Activated CD8-positive, alpha-beta memory T cell treated with anti-CD3 and anti-CD28 coated beads, Interleukin-2, amount 10 ng/mL, durations not matched to agents 7 days and 5 days (primary cell): ENCODE results near the gene DCTD. TPM values are rescaled to one million over a fixed set of nuclear protein-coding genes. Genes with fewer than 3 reads are reported as not detected.
A peak's percentile ranks its signal among the peaks of the same experiment; 100 is the strongest.
"Not testable (repeated sequence)": the region's sequence is repeated elsewhere in the genome, so short reads cannot be mapped to it uniquely, and the experiment has no call there.

Source experiments
- ATAC-seq: fragments of 150-1000 bp; cut with Tn5 transposase; one replicate; pipeline ENCODE4 v1.10.0; 2021; ENCODE audit warnings: moderate library complexity
- CTCF ChIA-PET: fragments of 350-600 bp; sonication (Branson Sonifier 250); formaldehyde crosslinking; loops from one replicate; lab custom pipeline; 2021; ENCODE audit warnings: antibody characterized with exemption; lab: Charles Lee
- DNase-seq: peaks from one replicate; pipeline ENCODE4 v3.0.0-alpha.2; 2020
- H3K27ac Mint-ChIP-seq: one replicate; pipeline ENCODE4 v1.8.0; 2021; ENCODE audit warnings: mild to moderate bottlenecking, mixed read lengths
- H3K27me3 Mint-ChIP-seq: one replicate; pipeline ENCODE4 v1.8.0; 2021; ENCODE audit warnings: mixed read lengths
- H3K36me3 Mint-ChIP-seq: one replicate; pipeline ENCODE4 v1.8.0; 2021; ENCODE audit warnings: mild to moderate bottlenecking, mixed read lengths
- H3K4me1 Mint-ChIP-seq: one replicate; pipeline ENCODE4 v1.8.0; 2021; ENCODE audit warnings: mixed read lengths
- H3K4me3 Mint-ChIP-seq: one replicate; pipeline ENCODE4 v1.8.0; 2021; ENCODE audit warnings: mild to moderate bottlenecking, moderate library complexity, mixed read lengths
- H3K9me3 Mint-ChIP-seq: one replicate; pipeline ENCODE4 v1.8.0; 2022; ENCODE audit warnings: low read depth, mixed read lengths
- total RNA-seq, 2 experiments: library from RNA; stranded (reverse); gene quantifications; one replicate each; pipeline ENCODE4 v1.2.3, GENCODE V29; 2021

The DCTD gene
- total RNA-seq, 2 experiments from 2014 or later: 66.6 to 85.1 TPM

DNA sequence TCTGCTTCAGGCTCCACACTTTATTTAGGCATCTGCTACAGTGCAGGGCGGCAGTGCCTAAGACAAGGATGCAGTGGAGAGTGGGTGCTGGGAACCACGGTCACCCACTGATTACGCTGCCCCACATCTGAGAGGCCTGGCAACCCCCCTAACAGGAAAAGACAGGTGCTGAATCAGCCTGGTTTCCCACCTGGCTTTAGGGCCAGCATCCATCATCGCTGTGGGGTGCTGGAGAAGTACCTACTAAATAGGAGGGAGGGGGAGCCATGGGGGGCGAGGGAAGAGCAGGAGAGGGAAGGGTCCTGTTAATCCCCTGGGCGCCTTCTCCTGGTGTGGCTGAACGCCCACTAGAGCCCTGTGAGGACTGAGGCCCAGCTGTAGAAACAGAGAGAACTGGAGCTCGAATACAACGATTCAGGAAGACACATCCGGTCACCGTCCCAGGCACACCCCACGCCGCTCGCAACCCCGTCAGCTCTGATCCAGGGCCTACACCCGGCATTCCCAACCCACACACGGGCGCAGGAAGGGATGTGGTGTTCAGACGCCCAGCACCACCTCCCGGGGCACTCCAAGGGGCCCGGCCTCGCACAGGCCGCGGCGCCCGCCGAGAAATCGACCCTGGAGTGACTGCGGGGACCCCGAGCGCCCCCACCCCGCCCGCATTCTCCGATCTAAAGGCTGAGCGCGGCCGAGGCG is 554 bp downstream of the DCTD start:
- CTCF ChIA-PET: interaction anchor here (0.9 kb wide), 1 partner anchor 10 kb away, joined by 3 read pairs; no protein-coding TSS in a partner anchor
- Mint-ChIP-seq H3K4me1 (peaks cover 49% of the 10 kb centered on the region), H3K27ac (peak overlapping the region; percentile 92), H3K27me3 (no peaks in the 10 kb centered on the region), H3K36me3 (peaks cover 25% of the 10 kb centered on the region), H3K9me3 (no peaks in the 10 kb centered on the region), H3K4me3 (peak overlapping the region; percentile 79)
- DNase-seq (peak; percentile 50), ATAC-seq (peak; percentile 7)

DNA sequence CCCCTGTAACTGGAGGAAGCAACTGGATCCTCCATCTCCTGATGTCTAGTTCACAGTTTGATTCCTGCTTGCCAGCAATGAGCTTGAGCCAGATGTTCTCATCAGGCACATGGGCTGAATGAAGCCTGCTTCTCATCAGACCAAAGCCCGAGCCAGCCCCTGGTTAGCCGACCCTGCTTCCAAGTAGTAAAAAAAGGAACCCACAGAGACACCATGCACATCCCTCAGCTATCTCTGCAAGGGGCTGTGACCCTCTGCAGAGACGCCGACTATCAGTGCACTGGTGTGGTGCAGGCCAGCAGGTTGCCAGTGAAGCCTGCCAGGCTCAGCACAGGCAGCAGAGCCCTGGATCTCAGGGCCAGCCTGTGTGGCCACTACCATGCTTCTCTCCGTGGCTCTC is 2.8 kb downstream of the DCTD start:
- CTCF ChIA-PET: no interaction called here
- no peak overlapping the region for H3K4me3 Mint-ChIP-seq
- peaks cover 35% of the 10 kb centered on the region for H3K36me3 Mint-ChIP-seq
- H3K27me3 Mint-ChIP-seq: no peaks in the 10 kb centered on the region
- H3K27ac Mint-ChIP-seq: no peak overlapping the region
- no peak for DNase-seq
- H3K4me1 Mint-ChIP-seq: peaks cover 42% of the 10 kb centered on the region
- no peaks in the 10 kb centered on the region for H3K9me3 Mint-ChIP-seq
- ATAC-seq: no peak

DNA sequence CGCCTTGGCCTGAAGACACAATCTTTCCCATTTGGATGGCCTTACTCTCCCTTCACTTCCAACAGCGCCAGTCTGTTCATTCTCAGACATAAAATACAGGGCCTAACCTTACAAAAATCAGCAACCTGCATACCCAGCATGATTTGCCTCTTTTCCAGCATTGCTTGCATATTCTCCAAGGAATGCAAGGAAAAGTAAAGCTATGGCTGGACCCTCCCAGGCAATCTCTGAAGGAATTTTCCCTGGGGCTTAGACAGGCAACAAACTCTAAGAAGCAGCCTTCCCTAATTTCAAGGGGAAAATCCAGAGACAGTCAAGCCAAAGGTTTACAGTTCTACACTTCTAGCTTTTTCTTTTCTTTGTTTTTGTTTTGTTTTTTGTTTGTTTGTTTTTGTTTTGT is 3.6 kb downstream of the DCTD start:
- no peak for DNase-seq
- Mint-ChIP-seq H3K9me3 (no peaks in the 10 kb centered on the region), H3K27ac (no peak overlapping the region), H3K4me3 (no peak overlapping the region), H3K27me3 (no peaks in the 10 kb centered on the region), H3K4me1 (peaks cover 35% of the 10 kb centered on the region), H3K36me3 (peaks cover 35% of the 10 kb centered on the region)
- CTCF ChIA-PET: no interaction called here
- ATAC-seq: no peak

- no peak overlapping the region for H3K27ac Mint-ChIP-seq
Measured at GRCh38 chr4:182913036-182913435, 4.2 kb downstream of the DCTD start.

GRCh38 chr4:182908124-182908523 is 9.1 kb downstream of the DCTD start:
- ATAC-seq (no peak), DNase-seq (no peak)
- Mint-ChIP-seq H3K36me3 (peaks cover 30% of the 10 kb centered on the region), H3K4me1 (peaks cover 11% of the 10 kb centered on the region), H3K9me3 (no peaks in the 10 kb centered on the region), H3K4me3 (no peak overlapping the region), H3K27me3 (no peaks in the 10 kb centered on the region), H3K27ac (no peak overlapping the region)
- CTCF ChIA-PET: interaction anchor here (1.0 to 1.7 kb wide), 4 partner anchors 10 to 17 kb away, joined by 3 to 5 read pairs (median 4); no protein-coding TSS in a partner anchor

More at GRCh38 chr4:182913036-182913435, 4.2 kb downstream of the DCTD start:
- peaks cover 29% of the 10 kb centered on the region for H3K4me1 Mint-ChIP-seq
- H3K27me3 Mint-ChIP-seq: no peaks in the 10 kb centered on the region
- no peak for DNase-seq
- CTCF ChIA-PET: no interaction called here
- peaks cover 37% of the 10 kb centered on the region for H3K36me3 Mint-ChIP-seq
- no peaks in the 10 kb centered on the region for H3K9me3 Mint-ChIP-seq
- no peak for ATAC-seq
- no peak overlapping the region for H3K4me3 Mint-ChIP-seq

GRCh38 chr4:182907396-182907795 is 9.8 kb downstream of the DCTD start:
- H3K36me3 Mint-ChIP-seq: peaks cover 24% of the 10 kb centered on the region
- H3K27ac Mint-ChIP-seq: no peak overlapping the region
- H3K27me3 Mint-ChIP-seq: no peaks in the 10 kb centered on the region
- CTCF ChIA-PET: interaction anchor here (1.0 kb wide), 1 partner anchor 18 kb away, joined by 4 read pairs; no protein-coding TSS in a partner anchor
- peaks cover 4% of the 10 kb centered on the region for H3K4me1 Mint-ChIP-seq
- no peak overlapping the region for H3K4me3 Mint-ChIP-seq
- DNase-seq (no peak), ATAC-seq (no peak)
- no peaks in the 10 kb centered on the region for H3K9me3 Mint-ChIP-seq

GRCh38 chr4:182906786-182907185 is 10.4 kb downstream of the DCTD start:
- H3K36me3 Mint-ChIP-seq: peaks cover 22% of the 10 kb centered on the region
- no peak for ATAC-seq
- H3K9me3 Mint-ChIP-seq: no peaks in the 10 kb centered on the region
- H3K4me3 Mint-ChIP-seq: no peak overlapping the region
- no peak overlapping the region for H3K27ac Mint-ChIP-seq
- no peaks in the 10 kb centered on the region for H3K4me1 Mint-ChIP-seq
- CTCF ChIA-PET: no interaction called here
- H3K27me3 Mint-ChIP-seq: no peaks in the 10 kb centered on the region
- no peak for DNase-seq

DNA sequence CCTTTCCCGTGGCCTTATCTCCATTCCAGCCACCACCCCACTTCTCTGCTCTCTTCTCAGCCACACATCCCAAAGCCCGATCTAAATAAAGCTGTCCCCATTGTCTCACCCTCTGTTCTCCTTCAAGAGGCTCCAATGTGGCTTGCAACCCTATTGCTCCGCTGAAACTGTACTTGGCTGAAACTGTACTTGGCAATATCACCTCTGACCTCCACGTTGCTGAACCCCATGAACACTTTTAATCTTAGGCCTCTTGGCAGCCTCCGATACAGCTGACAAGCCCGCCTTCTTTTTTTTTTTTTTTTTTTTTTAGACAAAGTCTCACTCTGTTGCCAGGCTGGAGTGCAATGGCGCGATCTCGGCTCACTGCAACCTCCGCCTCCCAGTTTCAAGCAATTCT is 12.1 kb downstream of the DCTD start:
- DNase-seq (no peak), ATAC-seq (no peak)
- Mint-ChIP-seq H3K27me3 (no peaks in the 10 kb centered on the region), H3K36me3 (peaks cover 17% of the 10 kb centered on the region), H3K4me3 (no peak overlapping the region), H3K4me1 (no peaks in the 10 kb centered on the region), H3K9me3 (no peaks in the 10 kb centered on the region), H3K27ac (no peak overlapping the region)
- CTCF ChIA-PET: no interaction called here

- DNase-seq (no peak), ATAC-seq (no peak)
- no peaks in the 10 kb centered on the region for H3K27me3 Mint-ChIP-seq
- H3K27ac Mint-ChIP-seq: no peak overlapping the region
- H3K36me3 Mint-ChIP-seq: peaks cover 20% of the 10 kb centered on the region
- no peak overlapping the region for H3K4me3 Mint-ChIP-seq
- CTCF ChIA-PET: no interaction called here
- H3K4me1 Mint-ChIP-seq: no peaks in the 10 kb centered on the region
- no peaks in the 10 kb centered on the region for H3K9me3 Mint-ChIP-seq
Measured at GRCh38 chr4:182904211-182904761, 12.9 kb downstream of the DCTD start.

DNA sequence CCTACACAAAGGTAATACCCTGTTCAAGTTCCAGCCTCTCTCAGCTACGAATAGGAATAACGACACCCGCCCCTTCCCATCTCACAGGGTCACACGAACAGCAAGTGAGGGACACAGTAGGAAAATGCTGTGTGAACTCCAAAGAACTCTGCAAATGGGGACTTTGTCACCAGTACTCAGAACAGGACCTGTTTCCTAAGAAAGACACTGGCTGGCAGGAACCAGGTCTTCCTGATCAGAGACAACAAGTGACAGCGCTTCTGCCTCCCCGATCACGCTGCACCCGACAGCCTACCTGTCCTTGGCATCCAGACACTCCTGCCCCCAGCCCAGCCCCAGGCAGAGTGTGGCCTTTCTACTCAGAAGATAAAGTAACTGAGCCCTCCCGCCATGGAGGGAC is 14.2 kb downstream of the DCTD start:
- Mint-ChIP-seq H3K36me3 (peaks cover 20% of the 10 kb centered on the region), H3K27me3 (no peaks in the 10 kb centered on the region), H3K27ac (no peak overlapping the region), H3K4me1 (no peaks in the 10 kb centered on the region), H3K4me3 (no peak overlapping the region), H3K9me3 (no peaks in the 10 kb centered on the region)
- CTCF ChIA-PET: no interaction called here
- ATAC-seq (no peak), DNase-seq (no peak)

GRCh38 chr4:182901337-182901736 is 15.8 kb downstream of the DCTD start:
- DNase-seq (no peak), ATAC-seq (no peak)
- peaks cover 14% of the 10 kb centered on the region for H3K36me3 Mint-ChIP-seq
- no peak overlapping the region for H3K4me3 Mint-ChIP-seq
- no peak overlapping the region for H3K27ac Mint-ChIP-seq
- H3K4me1 Mint-ChIP-seq: no peaks in the 10 kb centered on the region
- H3K9me3 Mint-ChIP-seq: no peaks in the 10 kb centered on the region
- no peaks in the 10 kb centered on the region for H3K27me3 Mint-ChIP-seq
- CTCF ChIA-PET: no interaction called here

- H3K4me3 Mint-ChIP-seq, ATAC-seq, H3K27ac Mint-ChIP-seq, DNase-seq, H3K27me3 Mint-ChIP-seq, H3K4me1 Mint-ChIP-seq, H3K9me3 Mint-ChIP-seq, CTCF ChIA-PET: not testable (repeated sequence)
- H3K36me3 Mint-ChIP-seq: peaks cover 20% of the 10 kb centered on the region
Measured at GRCh38 chr4:182900021-182900420, 17.2 kb downstream of the DCTD start.

GRCh38 chr4:182898479-182898799 is 18.7 kb downstream of the DCTD start:
- no peak overlapping the region for H3K4me3 Mint-ChIP-seq
- DNase-seq: no peak
- H3K36me3 Mint-ChIP-seq: peaks cover 20% of the 10 kb centered on the region
- CTCF ChIA-PET: interaction anchor here (1.5 kb wide), 1 partner anchor 10 kb away, joined by 3 read pairs; no protein-coding TSS in a partner anchor
- H3K27me3 Mint-ChIP-seq: no peaks in the 10 kb centered on the region
- no peaks in the 10 kb centered on the region for H3K4me1 Mint-ChIP-seq
- ATAC-seq: no peak
- no peaks in the 10 kb centered on the region for H3K9me3 Mint-ChIP-seq
- no peak overlapping the region for H3K27ac Mint-ChIP-seq
